ENCODE results near the gene UPK2. TPM values are rescaled to one million over a fixed set of nuclear protein-coding genes. Genes with fewer than 3 reads are reported as not detected.

The UPK2 gene
- total RNA-seq, 2 experiments from 2014 or later, result 0.28 to 0.34 TPM

GRCh38 chr11:118909619-118910308 lies 46.3 kb upstream of the UPK2 start:
- Histone ChIP-seq H3K4me1 (ENCODE audit: insufficient read depth, low read length, poor library complexity, severe bottlenecking) (peaks cover 66% of the 10 kb centered on the region), H3K4me3 (ENCODE audit: low read depth, low read length, poor library complexity, severe bottlenecking) (no peak overlapping the region), H3K36me3 (ENCODE audit: insufficient read depth, low read length) (peaks cover under 1% of the 10 kb centered on the region; the same call in 1 of the 2 replicates), H3K4me2 (ENCODE audit: low read length) (no peak overlapping the region), H3K9me3 (ENCODE audit: low read length) (no peaks in the 10 kb centered on the region), H2AFZ (ENCODE audit: low read length) (no peak overlapping the region), H3K27ac (ENCODE audit: low read depth, low read length, poor library complexity, severe bottlenecking) (no peak overlapping the region), H4K20me1 (ENCODE audit: insufficient read depth, low read length) (no peaks in the 10 kb centered on the region), H3K9me2 (ENCODE audit: insufficient read depth, low read length) (no peaks in the 10 kb centered on the region), H3K79me2 (ENCODE audit: insufficient read depth, low read depth, low read length) (no peaks in the 10 kb centered on the region)
- no TSS peak for BruUV-seq (replicated peaks)
- ChIA-PET CTCF (ENCODE audit: unreplicated experiment) (interaction anchor here (0.6 to 0.7 kb wide), 2 partner anchors 19 to 20 kb away, joined by 3 to 4 read pairs; no protein-coding TSS in a partner anchor), POLR2A (no interaction called here)
- DNase-seq (ENCODE audit: low spot score), result no peak
- intact Hi-C loops (cut with micrococcal nuclease; ENCODE audit: unreplicated experiment), result no loop called here
- TF ChIP-seq, protein P1, sequence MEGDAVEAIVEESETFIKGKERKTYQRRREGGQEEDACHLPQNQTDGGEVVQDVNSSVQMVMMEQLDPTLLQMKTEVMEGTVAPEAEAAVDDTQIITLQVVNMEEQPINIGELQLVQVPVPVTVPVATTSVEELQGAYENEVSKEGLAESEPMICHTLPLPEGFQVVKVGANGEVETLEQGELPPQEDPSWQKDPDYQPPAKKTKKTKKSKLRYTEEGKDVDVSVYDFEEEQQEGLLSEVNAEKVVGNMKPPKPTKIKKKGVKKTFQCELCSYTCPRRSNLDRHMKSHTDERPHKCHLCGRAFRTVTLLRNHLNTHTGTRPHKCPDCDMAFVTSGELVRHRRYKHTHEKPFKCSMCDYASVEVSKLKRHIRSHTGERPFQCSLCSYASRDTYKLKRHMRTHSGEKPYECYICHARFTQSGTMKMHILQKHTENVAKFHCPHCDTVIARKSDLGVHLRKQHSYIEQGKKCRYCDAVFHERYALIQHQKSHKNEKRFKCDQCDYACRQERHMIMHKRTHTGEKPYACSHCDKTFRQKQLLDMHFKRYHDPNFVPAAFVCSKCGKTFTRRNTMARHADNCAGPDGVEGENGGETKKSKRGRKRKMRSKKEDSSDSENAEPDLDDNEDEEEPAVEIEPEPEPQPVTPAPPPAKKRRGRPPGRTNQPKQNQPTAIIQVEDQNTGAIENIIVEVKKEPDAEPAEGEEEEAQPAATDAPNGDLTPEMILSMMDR (conservative IDR thresholded peaks at IDR 0.05; ENCODE audit: low read length), result no peak

DNA sequence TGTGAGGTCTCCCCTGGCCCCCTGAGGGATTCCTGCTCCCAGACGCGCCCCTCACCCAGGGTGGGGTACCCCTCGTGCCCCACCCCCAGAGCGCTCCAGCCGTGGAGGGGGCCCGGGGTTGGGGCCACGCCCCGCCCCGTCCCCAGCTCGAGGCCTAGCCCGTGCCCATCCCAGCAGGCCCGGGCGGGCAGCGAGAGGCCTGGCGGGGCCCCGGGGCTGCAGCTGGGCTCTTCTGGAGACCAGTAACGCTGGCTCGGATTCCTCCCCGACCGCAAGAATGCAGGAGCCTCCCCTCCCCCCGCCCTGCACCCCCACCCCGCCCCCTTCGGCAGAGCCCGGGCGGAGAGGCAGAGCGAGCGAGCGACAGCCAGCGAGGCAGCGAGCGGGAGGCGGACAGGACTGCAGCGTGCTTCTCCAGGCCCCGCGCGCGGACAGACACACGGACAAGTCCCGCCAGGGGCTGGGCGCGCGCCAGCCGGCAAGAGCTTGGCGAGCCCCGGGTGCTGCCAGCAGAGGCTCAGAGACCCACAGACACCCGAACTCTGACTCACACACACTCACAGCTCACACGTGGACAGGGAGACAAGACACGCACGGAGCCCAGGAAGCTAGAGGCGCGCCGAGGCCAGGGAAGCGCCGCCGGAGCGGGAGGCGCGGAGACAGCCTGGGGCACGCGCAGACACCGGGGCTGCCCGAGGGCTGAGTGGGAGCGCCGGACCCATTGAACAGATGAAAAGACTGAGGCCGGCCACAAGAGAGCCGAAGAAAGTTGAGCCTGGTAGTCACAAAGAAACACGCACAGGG lies 45.6 kb upstream of the UPK2 start:
- no TSS peak for BruUV-seq (replicated peaks)
- H3K9me2 ChIP-seq (ENCODE audit: insufficient read depth, low read length), result no peaks in the 10 kb centered on the region
- H3K79me2 ChIP-seq (ENCODE audit: insufficient read depth, low read depth, low read length), result peaks cover 3% of the 10 kb centered on the region; the same call in 1 of the 2 replicates
- peaks cover 73% of the 10 kb centered on the region for H3K4me1 ChIP-seq (ENCODE audit: insufficient read depth, low read length, poor library complexity, severe bottlenecking)
- CTCF ChIA-PET (ENCODE audit: unreplicated experiment), result interaction anchor here (0.7 kb wide), 1 partner anchor 19 kb away, joined by 4 read pairs; no protein-coding TSS in a partner anchor
- intact Hi-C loops (cut with micrococcal nuclease; ENCODE audit: unreplicated experiment), result no loop called here
- no peak for DNase-seq (ENCODE audit: low spot score)
- no peaks in the 10 kb centered on the region for H3K36me3 ChIP-seq (ENCODE audit: insufficient read depth, low read length)
- no peak overlapping the region for H2AFZ ChIP-seq (ENCODE audit: low read length)
- no peaks in the 10 kb centered on the region for H3K9me3 ChIP-seq (ENCODE audit: low read length)
- H4K20me1 ChIP-seq (ENCODE audit: insufficient read depth, low read length), result no peaks in the 10 kb centered on the region
- TF ChIP-seq, protein P1 (conservative IDR thresholded peaks at IDR 0.05; ENCODE audit: low read length), result no peak
- no peak for TF ChIP-seq EZH2phosphoT487 (IDR thresholded peaks at IDR 0.05; ENCODE audit: borderline replicate concordance, low read depth, low read length)
- H3K27ac ChIP-seq (ENCODE audit: low read depth, low read length, poor library complexity, severe bottlenecking), result no peak overlapping the region
- H3K4me2 ChIP-seq (ENCODE audit: low read length), result no peak overlapping the region
- no peak overlapping the region for H3K4me3 ChIP-seq (ENCODE audit: low read depth, low read length, poor library complexity, severe bottlenecking)
- POLR2A ChIA-PET, result interaction anchor here (0.8 to 3.5 kb wide), 2 partner anchors 13 to 20 kb away, joined by 3 to 25 read pairs; no protein-coding TSS in a partner anchor

Measured in OCI-LY7 (cell line).